Measurements from ENCODE around the gene ANKRD7. TPM values are rescaled to one million over a fixed set of nuclear protein-coding genes. Genes with fewer than 3 reads are reported as not detected.

ANKRD7 gene
- polyA plus RNA-seq, 1 of the 3 experiments (the other 2 are of a cell fraction) = 0.44 TPM

DNA sequence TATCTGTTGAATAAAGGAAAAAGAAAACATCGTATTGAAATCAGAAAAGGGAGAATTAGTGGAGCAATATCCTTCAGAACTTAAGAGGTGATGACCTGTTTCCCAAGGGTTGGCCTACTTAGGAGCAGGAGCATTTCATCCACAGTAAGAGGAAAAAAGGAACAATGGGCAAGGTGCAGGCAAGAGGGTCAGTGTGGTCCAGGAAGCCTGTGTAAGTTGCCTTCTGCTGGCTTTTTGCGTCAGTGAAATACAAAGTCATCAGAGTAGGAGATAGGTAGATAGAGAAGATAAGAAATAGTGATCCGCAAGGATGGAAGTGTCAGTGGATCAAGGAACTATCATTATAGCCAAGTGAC lies 5.4 kb upstream of the ANKRD7 start:
- no peak overlapping the region for H3K4me3 ChIP-seq (ENCODE audit: low read depth in 2 of 2, low read length in 1 of 2)

DNA sequence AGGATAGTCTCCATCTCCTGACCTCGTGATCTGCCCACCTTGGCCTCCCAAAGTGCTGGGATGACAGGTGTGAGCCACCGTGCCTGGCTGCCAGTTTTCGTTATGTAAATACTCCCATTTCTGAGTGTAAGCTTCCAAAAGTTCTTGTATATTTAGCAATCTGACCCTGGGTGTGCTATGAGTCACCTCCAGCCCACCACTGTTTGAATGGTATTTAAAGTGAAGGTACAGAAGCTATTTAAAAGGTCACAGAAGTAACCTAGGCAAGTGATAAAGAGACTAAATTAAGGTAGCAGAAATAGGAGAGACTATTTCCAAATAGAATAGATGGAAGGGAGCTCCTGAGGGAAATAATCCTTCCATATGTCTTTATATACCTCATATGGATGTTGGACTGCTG lies 3.9 kb upstream of the ANKRD7 start:
- H3K36me3 ChIP-seq (replicated peaks in 1 of 2; ENCODE audit: control insufficient read depth in 1 of 2, insufficient read depth in 2 of 2, low read length in 1 of 2) = no peaks in the 10 kb centered on the region
- H3K9me3 ChIP-seq = no peaks in the 10 kb centered on the region
- H3K4me3 ChIP-seq (ENCODE audit: low read depth in 2 of 2, low read length in 1 of 2) = no peak overlapping the region
- H3K9ac ChIP-seq = no peak overlapping the region
- DNase-seq = no peak
- CTCF ChIA-PET = no interaction called here
- no peaks in the 10 kb centered on the region for H3F3A ChIP-seq (replicated peaks; ENCODE audit: insufficient read depth)
- H3K4me2 ChIP-seq = no peak overlapping the region
- WGBS (ENCODE audit: low lambda C conversion rate) = 46% methylated on average over 3 of the region's 3 CpGs
- POLR2A ChIA-PET = no interaction called here
- H3K27ac ChIP-seq (ENCODE audit: low read depth in 2 of 2, low read length in 1 of 2) = no peak overlapping the region
- H2AFZ ChIP-seq (ENCODE audit: low read depth) = no peak overlapping the region
- H3K4me1 ChIP-seq (ENCODE audit: control insufficient read depth in 1 of 2, insufficient read depth in 2 of 2, low read depth in 1 of 2, low read length in 1 of 2) = no peaks in the 10 kb centered on the region
- H4K20me1 ChIP-seq (ENCODE audit: insufficient read depth) = no peaks in the 10 kb centered on the region
- H3K79me2 ChIP-seq (ENCODE audit: insufficient read depth) = no peaks in the 10 kb centered on the region
- TF ChIP-seq, protein P1, sequence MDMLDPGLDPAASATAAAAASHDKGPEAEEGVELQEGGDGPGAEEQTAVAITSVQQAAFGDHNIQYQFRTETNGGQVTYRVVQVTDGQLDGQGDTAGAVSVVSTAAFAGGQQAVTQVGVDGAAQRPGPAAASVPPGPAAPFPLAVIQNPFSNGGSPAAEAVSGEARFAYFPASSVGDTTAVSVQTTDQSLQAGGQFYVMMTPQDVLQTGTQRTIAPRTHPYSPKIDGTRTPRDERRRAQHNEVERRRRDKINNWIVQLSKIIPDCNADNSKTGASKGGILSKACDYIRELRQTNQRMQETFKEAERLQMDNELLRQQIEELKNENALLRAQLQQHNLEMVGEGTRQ (IDR thresholded peaks at IDR 0.05; ENCODE audit: borderline replicate concordance, low read depth, low read length) = no peak
- TF ChIP-seq JUND (IDR thresholded peaks at IDR 0.05) (no peak), EZH2phosphoT487 (IDR thresholded peaks at IDR 0.05; ENCODE audit: borderline replicate concordance, low read depth) (no peak), NRF1 (IDR thresholded peaks at IDR 0.05; ENCODE audit: low read depth, low read length) (no peak), FOXM1 (IDR thresholded peaks at IDR 0.05; ENCODE audit: low read depth) (no peak), SMC3 (IDR thresholded peaks at IDR 0.05; ENCODE audit: low read depth, low read length) (no peak), POLR2AphosphoS5 (IDR thresholded peaks at IDR 0.05; ENCODE audit: low read depth, low read length) (no peak), TAF1 (IDR thresholded peaks at IDR 0.05; ENCODE audit: borderline replicate concordance, low read depth, low read length) (no peak), GATA2 (CRISPR knock-in tag; IDR thresholded peaks at IDR 0.05) (no peak), RFX5 (IDR thresholded peaks at IDR 0.05; ENCODE audit: low read length) (no peak), RCOR1 (IDR thresholded peaks at IDR 0.05; ENCODE audit: low read length) (no peak)
- TF ChIP-seq, protein P2, sequence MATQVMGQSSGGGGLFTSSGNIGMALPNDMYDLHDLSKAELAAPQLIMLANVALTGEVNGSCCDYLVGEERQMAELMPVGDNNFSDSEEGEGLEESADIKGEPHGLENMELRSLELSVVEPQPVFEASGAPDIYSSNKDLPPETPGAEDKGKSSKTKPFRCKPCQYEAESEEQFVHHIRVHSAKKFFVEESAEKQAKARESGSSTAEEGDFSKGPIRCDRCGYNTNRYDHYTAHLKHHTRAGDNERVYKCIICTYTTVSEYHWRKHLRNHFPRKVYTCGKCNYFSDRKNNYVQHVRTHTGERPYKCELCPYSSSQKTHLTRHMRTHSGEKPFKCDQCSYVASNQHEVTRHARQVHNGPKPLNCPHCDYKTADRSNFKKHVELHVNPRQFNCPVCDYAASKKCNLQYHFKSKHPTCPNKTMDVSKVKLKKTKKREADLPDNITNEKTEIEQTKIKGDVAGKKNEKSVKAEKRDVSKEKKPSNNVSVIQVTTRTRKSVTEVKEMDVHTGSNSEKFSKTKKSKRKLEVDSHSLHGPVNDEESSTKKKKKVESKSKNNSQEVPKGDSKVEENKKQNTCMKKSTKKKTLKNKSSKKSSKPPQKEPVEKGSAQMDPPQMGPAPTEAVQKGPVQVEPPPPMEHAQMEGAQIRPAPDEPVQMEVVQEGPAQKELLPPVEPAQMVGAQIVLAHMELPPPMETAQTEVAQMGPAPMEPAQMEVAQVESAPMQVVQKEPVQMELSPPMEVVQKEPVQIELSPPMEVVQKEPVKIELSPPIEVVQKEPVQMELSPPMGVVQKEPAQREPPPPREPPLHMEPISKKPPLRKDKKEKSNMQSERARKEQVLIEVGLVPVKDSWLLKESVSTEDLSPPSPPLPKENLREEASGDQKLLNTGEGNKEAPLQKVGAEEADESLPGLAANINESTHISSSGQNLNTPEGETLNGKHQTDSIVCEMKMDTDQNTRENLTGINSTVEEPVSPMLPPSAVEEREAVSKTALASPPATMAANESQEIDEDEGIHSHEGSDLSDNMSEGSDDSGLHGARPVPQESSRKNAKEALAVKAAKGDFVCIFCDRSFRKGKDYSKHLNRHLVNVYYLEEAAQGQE (IDR thresholded peaks at IDR 0.05; ENCODE audit: low read depth, low read length) = no peak
- no peaks in the 10 kb centered on the region for H3K27me3 ChIP-seq (ENCODE audit: insufficient read depth)
- no peaks in the 10 kb centered on the region for H3K9me2 ChIP-seq

More for the DNA sequence above, 5.4 kb upstream of the ANKRD7 start:
- no peak for DNase-seq
- POLR2A ChIA-PET = no interaction called here
- H3K79me2 ChIP-seq (ENCODE audit: insufficient read depth) = no peaks in the 10 kb centered on the region
- H3K4me2 ChIP-seq = no peak overlapping the region
- H3K27me3 ChIP-seq (ENCODE audit: insufficient read depth) = no peaks in the 10 kb centered on the region
- H3K9me2 ChIP-seq = no peaks in the 10 kb centered on the region
- no peak overlapping the region for H2AFZ ChIP-seq (ENCODE audit: low read depth)
- no peak overlapping the region for H3K27ac ChIP-seq (ENCODE audit: low read depth in 2 of 2, low read length in 1 of 2)
- H3K4me1 ChIP-seq (ENCODE audit: control insufficient read depth in 1 of 2, insufficient read depth in 2 of 2, low read depth in 1 of 2, low read length in 1 of 2) = peaks cover 0 to 3% of the 10 kb centered on the region in 2 experiments; a peak in 2 of 4 replicates
- no peaks in the 10 kb centered on the region for H3F3A ChIP-seq (replicated peaks; ENCODE audit: insufficient read depth)
- no peaks in the 10 kb centered on the region for H3K36me3 ChIP-seq (replicated peaks in 1 of 2; ENCODE audit: control insufficient read depth in 1 of 2, insufficient read depth in 2 of 2, low read length in 1 of 2)
- H4K20me1 ChIP-seq (ENCODE audit: insufficient read depth) = no peaks in the 10 kb centered on the region
- WGBS (ENCODE audit: low lambda C conversion rate) = 77% methylated on average over 3 of the region's 3 CpGs
- H3K9me3 ChIP-seq = no peaks in the 10 kb centered on the region
- no peak overlapping the region for H3K9ac ChIP-seq
- TF ChIP-seq TCF12 (IDR thresholded peaks at IDR 0.05) (no peak), FOXM1 (IDR thresholded peaks at IDR 0.05; ENCODE audit: low read depth) (no peak), CHD2 (IDR thresholded peaks at IDR 0.05; ENCODE audit: low read length, partially characterized antibody) (no peak), EZH2phosphoT487 (IDR thresholded peaks at IDR 0.05; ENCODE audit: borderline replicate concordance, low read depth) (no peak)
- CTCF ChIA-PET = interaction anchor here (1.4 kb wide), 1 partner anchor 24 kb away, joined by 7 read pairs; no protein-coding TSS in a partner anchor
